OCI-LY3 (cell line): ENCODE results near the gene FCF1.

ENCODE experiments used
- CTCF ChIP-seq: fragments of 200-600, 300-600 bp; sonication (generic); IDR thresholded peaks from 2 replicates; pipeline ENCODE4 v1.5.1; 2014; ENCODE audit warnings: antibody characterized with exemption, low read length, low read depth
- EZH2phosphoT487 ChIP-seq: fragments of 200-600 bp; shearing (Covaris generic); IDR thresholded peaks from 2 replicates; pipeline ENCODE4 v1.6.1; 2018; ENCODE audit warnings: antibody characterized with exemption, mixed run types, low read depth

GRCh38 chr14:74739293-74740030, 26.5 kb downstream of the FCF1 start:
- no peak for TF ChIP-seq CTCF
- TF ChIP-seq EZH2phosphoT487: no peak
